ENCODE results near the gene TSPEAR.

TSPEAR gene

DNA sequence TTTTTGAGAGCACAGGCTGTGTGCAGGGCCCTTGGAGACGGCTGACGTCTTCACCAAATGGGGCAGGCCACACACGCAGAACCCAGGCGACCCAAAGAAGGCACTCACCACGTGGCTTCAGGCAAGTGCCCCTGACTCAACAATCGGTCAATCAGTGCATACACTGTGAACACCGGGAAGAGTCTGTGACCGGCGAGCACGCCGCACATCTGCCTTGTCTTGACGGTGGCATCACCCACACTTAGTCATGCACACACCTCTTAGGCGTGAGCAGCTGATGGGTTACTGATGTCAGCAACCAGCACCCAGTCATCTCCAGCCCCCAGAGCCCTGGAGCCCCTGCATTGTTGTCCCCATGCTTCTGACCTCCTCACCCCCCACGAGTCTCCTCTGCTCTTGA lies 261.0 kb downstream of the TSPEAR start:
- Histone ChIP-seq H3K9ac (ENCODE audit: low read depth, low read length) (no peak overlapping the region), H3K9me3 (ENCODE audit: control insufficient read depth, insufficient read depth, low read length) (no peaks in the 10 kb centered on the region; the same call in 1 of the 2 replicates), H3K36me3 (ENCODE audit: insufficient read depth, low read length) (no peaks in the 10 kb centered on the region), H3K4me1 (ENCODE audit: insufficient read depth, low read length) (no peaks in the 10 kb centered on the region)

DNA sequence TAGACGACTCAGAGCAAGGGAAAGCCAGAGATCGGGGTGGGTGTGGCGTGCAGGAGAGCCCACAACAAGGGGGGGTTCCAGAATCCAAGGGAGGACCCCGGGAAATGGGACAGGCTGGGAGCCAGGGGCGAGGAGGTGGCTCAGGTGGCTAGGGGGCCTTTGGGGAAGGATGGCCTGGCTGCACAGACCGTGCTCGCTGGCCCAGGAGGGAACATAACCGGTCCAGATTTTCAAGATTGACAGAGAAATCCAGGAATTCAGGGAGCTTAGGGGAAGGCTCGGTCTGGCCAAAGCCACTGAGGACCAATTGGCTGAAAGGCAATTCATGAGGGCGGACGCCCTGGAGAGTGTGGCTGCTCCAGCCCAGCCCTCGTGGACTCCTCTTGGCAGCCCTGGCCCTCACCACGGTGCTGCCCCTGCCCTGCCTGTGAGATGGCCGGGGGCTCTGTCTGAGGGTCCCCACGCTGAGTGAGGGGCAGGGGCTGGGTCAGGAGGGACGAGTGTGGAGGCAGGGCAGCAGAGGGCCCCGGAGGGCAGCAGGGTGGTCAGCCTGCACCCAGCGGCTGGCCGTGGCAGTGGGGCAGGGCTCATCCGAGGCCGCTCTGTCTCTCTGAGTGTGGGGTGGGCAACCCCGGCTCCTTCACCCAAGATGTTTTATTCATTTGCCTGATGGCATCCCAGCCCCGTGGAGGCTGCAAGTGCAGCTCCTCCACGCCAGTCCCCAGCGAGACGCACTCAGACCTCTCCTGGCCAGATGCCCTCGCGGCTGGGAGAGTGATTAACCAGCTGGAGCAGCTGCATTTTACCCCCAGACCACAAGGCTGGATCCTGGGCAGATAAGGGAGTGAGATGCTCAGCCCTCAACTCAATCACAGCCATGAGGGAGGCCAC lies 261.7 kb downstream of the TSPEAR start:
- Histone ChIP-seq H3K4me1 (ENCODE audit: insufficient read depth, low read length) (no peaks in the 10 kb centered on the region), H3K36me3 (ENCODE audit: insufficient read depth, low read length) (no peaks in the 10 kb centered on the region), H3K9ac (ENCODE audit: low read depth, low read length) (no peak overlapping the region), H3K9me3 (ENCODE audit: control insufficient read depth, insufficient read depth, low read length) (no peaks in the 10 kb centered on the region; the same call in 1 of the 2 replicates)

DNA sequence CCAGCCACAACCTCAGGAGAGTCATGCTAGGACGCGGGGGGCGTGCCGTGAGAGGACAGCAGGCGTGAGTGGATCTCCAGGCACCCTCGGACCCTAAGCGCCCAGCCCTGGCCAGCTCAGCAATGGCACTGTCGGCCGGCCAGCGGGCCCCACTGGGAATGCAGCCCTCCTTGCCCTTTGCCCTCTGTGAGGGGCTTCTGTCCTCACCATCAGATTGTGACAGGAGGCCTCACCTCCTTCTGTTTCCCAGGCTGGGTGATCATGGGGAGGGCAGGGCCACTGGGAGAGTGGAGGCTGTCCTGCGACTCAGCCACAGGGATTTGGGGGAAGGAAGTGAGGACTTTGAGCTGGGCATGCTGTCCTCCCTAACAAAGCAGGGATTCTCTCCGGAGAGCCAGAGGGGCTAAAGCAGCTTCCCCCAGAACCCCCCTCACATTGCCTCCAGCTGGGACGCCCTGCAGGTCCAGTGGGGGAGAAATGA lies 262.7 kb downstream of the TSPEAR start:
- no peaks in the 10 kb centered on the region for H3K4me1 ChIP-seq (ENCODE audit: insufficient read depth, low read length)
- no peaks in the 10 kb centered on the region for H3K9me3 ChIP-seq (ENCODE audit: control insufficient read depth, insufficient read depth, low read length)
- H3K9ac ChIP-seq (ENCODE audit: low read depth, low read length) = no peak overlapping the region
- no peaks in the 10 kb centered on the region for H3K36me3 ChIP-seq (ENCODE audit: insufficient read depth, low read length)

Data from ES-I3 (cell line).